ENCODE measurements around the gene LCN12. TPM values are rescaled to one million over a fixed set of nuclear protein-coding genes. Genes with fewer than 3 reads are reported as not detected.

Gene LCN12
- total and polyA plus RNA-seq, 2 donors (not counting 1 experiment from before 2014, with no cell fraction given) = 0.17 TPM; not detected in 1

GRCh38 chr9:136984464-136985026, 32.5 kb downstream of the LCN12 start:
- no peak overlapping the region for H3K4me2 ChIP-seq (ENCODE audit: extremely low read depth, insufficient read depth, low read length)
- no peak overlapping the region for H3K27ac ChIP-seq (ENCODE audit: insufficient read depth, low read length)
- peaks cover 20% of the 10 kb centered on the region for H3K27me3 ChIP-seq (ENCODE audit: control insufficient read depth, insufficient read depth, low read length)
- no peak overlapping the region for H3K4me3 ChIP-seq (replicated peaks in 1 of 4; ENCODE audit: control extremely low read depth in 1 of 4, insufficient read depth in 1 of 4, low read depth in 3 of 4, low read length in 4 of 4)
- no peaks in the 10 kb centered on the region for H3K36me3 ChIP-seq (ENCODE audit: control insufficient read depth, insufficient read depth, low read length)
- no peaks in the 10 kb centered on the region for H3K4me1 ChIP-seq (ENCODE audit: control insufficient read depth, extremely low read depth, insufficient read depth, low read length)
- H3K79me2 ChIP-seq (ENCODE audit: control insufficient read depth, insufficient read depth, low read length) = no peaks in the 10 kb centered on the region
- no peaks in the 10 kb centered on the region for H4K20me1 ChIP-seq (ENCODE audit: control insufficient read depth, extremely low read depth, insufficient read depth, low read length)
- no peaks in the 10 kb centered on the region for H3K9me3 ChIP-seq (ENCODE audit: control insufficient read depth, insufficient read depth, low read depth, low read length)
- TF ChIP-seq EZH2 (IDR thresholded peaks at IDR 0.05; ENCODE audit: low read length, missing control alignments) (no peak), CTCF (conservative IDR thresholded peaks at IDR 0.05 in 1 of 2, IDR thresholded peaks at IDR 0.05 in 1 of 2; ENCODE audit: low read depth in 1 of 2, low read length in 2 of 2) (no peak)
- no peak overlapping the region for H3K9ac ChIP-seq (ENCODE audit: insufficient read depth, low read length)
- no peak for DNase-seq (ENCODE audit: low read depth in 2 of 2)
- no peak overlapping the region for H2AFZ ChIP-seq (ENCODE audit: low read length)

DNA sequence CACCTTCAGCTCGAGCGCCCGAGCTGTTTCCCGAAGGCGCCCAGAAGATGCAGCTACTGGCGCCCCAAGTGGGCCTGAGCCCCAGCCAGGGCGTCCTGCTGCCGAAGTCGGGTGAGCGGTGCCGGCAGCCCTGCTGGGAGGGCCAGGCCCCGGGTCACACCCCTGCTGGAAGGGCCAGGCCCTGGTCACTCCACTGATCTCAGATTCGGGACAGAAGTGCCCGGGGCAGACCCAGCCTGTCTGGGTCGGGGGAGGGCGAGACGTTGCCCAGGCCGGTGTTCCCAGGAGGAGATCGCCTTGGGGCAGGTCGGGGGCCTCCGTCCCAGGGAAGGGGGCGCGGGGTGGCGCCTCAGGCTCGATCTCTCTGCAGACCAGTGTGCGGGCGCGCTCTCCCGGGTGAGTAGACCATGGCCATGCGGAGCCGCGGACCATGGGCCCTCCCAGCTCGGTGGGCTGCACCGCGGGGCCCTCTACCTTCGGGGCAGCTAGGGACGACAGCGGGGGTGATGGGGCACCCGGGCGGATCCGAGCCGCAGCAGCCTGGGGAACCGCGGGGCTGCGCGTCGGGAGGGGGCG, 33.0 kb downstream of the LCN12 start:
- H3K4me1 ChIP-seq (ENCODE audit: control insufficient read depth, extremely low read depth, insufficient read depth, low read length) = no peaks in the 10 kb centered on the region
- H3K79me2 ChIP-seq (ENCODE audit: control insufficient read depth, insufficient read depth, low read length) = no peaks in the 10 kb centered on the region
- DNase-seq (ENCODE audit: low read depth in 2 of 2) = no peak
- peak; percentile 91 for TF ChIP-seq EZH2 (IDR thresholded peaks at IDR 0.05; ENCODE audit: low read length, missing control alignments)
- no peak for TF ChIP-seq CTCF (conservative IDR thresholded peaks at IDR 0.05 in 1 of 2, IDR thresholded peaks at IDR 0.05 in 1 of 2; ENCODE audit: low read depth in 1 of 2, low read length in 2 of 2)
- H4K20me1 ChIP-seq (ENCODE audit: control insufficient read depth, extremely low read depth, insufficient read depth, low read length) = no peaks in the 10 kb centered on the region
- H3K4me3 ChIP-seq (replicated peaks in 1 of 4; ENCODE audit: control extremely low read depth in 1 of 4, insufficient read depth in 1 of 4, low read depth in 3 of 4, low read length in 4 of 4) = no peak overlapping the region
- no peak overlapping the region for H2AFZ ChIP-seq (ENCODE audit: low read length)
- peaks cover 21% of the 10 kb centered on the region for H3K27me3 ChIP-seq (ENCODE audit: control insufficient read depth, insufficient read depth, low read length)
- H3K36me3 ChIP-seq (ENCODE audit: control insufficient read depth, insufficient read depth, low read length) = no peaks in the 10 kb centered on the region
- H3K9me3 ChIP-seq (ENCODE audit: control insufficient read depth, insufficient read depth, low read depth, low read length) = no peaks in the 10 kb centered on the region
- H3K27ac ChIP-seq (ENCODE audit: insufficient read depth, low read length) = no peak overlapping the region
- no peak overlapping the region for H3K4me2 ChIP-seq (ENCODE audit: extremely low read depth, insufficient read depth, low read length)
- no peak overlapping the region for H3K9ac ChIP-seq (ENCODE audit: insufficient read depth, low read length)

GRCh38 chr9:136985853-136986252, 33.8 kb downstream of the LCN12 start:
- no peak for TF ChIP-seq CTCF (conservative IDR thresholded peaks at IDR 0.05 in 1 of 2, IDR thresholded peaks at IDR 0.05 in 1 of 2; ENCODE audit: low read depth in 1 of 2, low read length in 2 of 2)
- TF ChIP-seq EZH2 (IDR thresholded peaks at IDR 0.05; ENCODE audit: low read length, missing control alignments) = no peak
- H3K27me3 ChIP-seq (ENCODE audit: control insufficient read depth, insufficient read depth, low read length) = peaks cover 26% of the 10 kb centered on the region
- no peak overlapping the region for H2AFZ ChIP-seq (ENCODE audit: low read length)
- no peaks in the 10 kb centered on the region for H3K79me2 ChIP-seq (ENCODE audit: control insufficient read depth, insufficient read depth, low read length)
- no peak overlapping the region for H3K9ac ChIP-seq (ENCODE audit: insufficient read depth, low read length)
- H3K36me3 ChIP-seq (ENCODE audit: control insufficient read depth, insufficient read depth, low read length) = no peaks in the 10 kb centered on the region
- no peaks in the 10 kb centered on the region for H3K9me3 ChIP-seq (ENCODE audit: control insufficient read depth, insufficient read depth, low read depth, low read length)
- H3K4me3 ChIP-seq (replicated peaks in 1 of 4; ENCODE audit: control extremely low read depth in 1 of 4, insufficient read depth in 1 of 4, low read depth in 3 of 4, low read length in 4 of 4) = no peak overlapping the region
- no peak overlapping the region for H3K27ac ChIP-seq (ENCODE audit: insufficient read depth, low read length)
- no peak overlapping the region for H3K4me2 ChIP-seq (ENCODE audit: extremely low read depth, insufficient read depth, low read length)
- H4K20me1 ChIP-seq (ENCODE audit: control insufficient read depth, extremely low read depth, insufficient read depth, low read length) = no peaks in the 10 kb centered on the region
- no peak for DNase-seq (ENCODE audit: low read depth in 2 of 2)
- H3K4me1 ChIP-seq (ENCODE audit: control insufficient read depth, extremely low read depth, insufficient read depth, low read length) = no peaks in the 10 kb centered on the region
